ENCODE results near the gene RAPSN. TPM values are rescaled to one million over a fixed set of nuclear protein-coding genes. Genes with fewer than 3 reads are reported as not detected.

Gene RAPSN
- polyA plus RNA-seq, 1 donor from 2014 or later: not detected

GRCh38 chr11:47438721-47439120 is 10.2 kb downstream of the RAPSN start:
- Histone ChIP-seq H3K36me3 (ENCODE audit: insufficient read depth, low read length) (no peaks in the 10 kb centered on the region), H3K9me3 (ENCODE audit: low read length) (no peaks in the 10 kb centered on the region)
- TF ChIP-seq EZH2 (IDR thresholded peaks at IDR 0.05; ENCODE audit: borderline replicate concordance, insufficient read depth, low read length, poor library complexity, severe bottlenecking) (no peak), MXI1 (conservative IDR thresholded peaks at IDR 0.05; ENCODE audit: poor library complexity, severe bottlenecking) (no peak), EP300 (conservative IDR thresholded peaks at IDR 0.05; ENCODE audit: poor library complexity, severe bottlenecking) (no peak), RAD21 (conservative IDR thresholded peaks at IDR 0.05) (no peak), SMC3 (conservative IDR thresholded peaks at IDR 0.05; ENCODE audit: poor library complexity) (no peak), REST (IDR thresholded peaks at IDR 0.05; ENCODE audit: borderline replicate concordance) (no peak), TAF1 (IDR thresholded peaks at IDR 0.05; ENCODE audit: low read depth) (no peak), POLR2AphosphoS5 (IDR thresholded peaks at IDR 0.05) (no peak), CTCF (IDR thresholded peaks at IDR 0.05; ENCODE audit: poor library complexity, severe bottlenecking) (no peak)

GRCh38 chr11:47437746-47438418 is 11.1 kb downstream of the RAPSN start:
- H3K4me3 ChIP-seq (ENCODE audit: low read length): no peak overlapping the region
- H3F3A ChIP-seq (ENCODE audit: insufficient read depth, low read length, poor library complexity, severe bottlenecking): no peaks in the 10 kb centered on the region
- H3K79me2 ChIP-seq (replicated peaks; ENCODE audit: insufficient read depth, low read length): no peaks in the 10 kb centered on the region
- no peak overlapping the region for H3K9ac ChIP-seq (ENCODE audit: low read length)
- no peak overlapping the region for H2AFZ ChIP-seq (ENCODE audit: low read depth, low read length)
- H3K27me3 ChIP-seq (ENCODE audit: insufficient read depth, low read depth, low read length): no peaks in the 10 kb centered on the region
- no peak overlapping the region for H3K4me2 ChIP-seq (ENCODE audit: low read length)
- H3K36me3 ChIP-seq (ENCODE audit: insufficient read depth, low read length): no peaks in the 10 kb centered on the region
- no peak for TF ChIP-seq EP300 (conservative IDR thresholded peaks at IDR 0.05; ENCODE audit: poor library complexity, severe bottlenecking)
- TF ChIP-seq MXI1 (conservative IDR thresholded peaks at IDR 0.05; ENCODE audit: poor library complexity, severe bottlenecking): no peak
- no peak for TF ChIP-seq TAF1 (IDR thresholded peaks at IDR 0.05; ENCODE audit: low read depth)
- TF ChIP-seq POLR2AphosphoS5 (IDR thresholded peaks at IDR 0.05): no peak
- TF ChIP-seq EZH2 (IDR thresholded peaks at IDR 0.05; ENCODE audit: borderline replicate concordance, insufficient read depth, low read length, poor library complexity, severe bottlenecking): no peak
- no peak for TF ChIP-seq REST (IDR thresholded peaks at IDR 0.05; ENCODE audit: borderline replicate concordance)
- TF ChIP-seq SMC3 (conservative IDR thresholded peaks at IDR 0.05; ENCODE audit: poor library complexity): no peak
- no peaks in the 10 kb centered on the region for H3K9me2 ChIP-seq (ENCODE audit: insufficient read depth, low read length)
- no peaks in the 10 kb centered on the region for H3K9me3 ChIP-seq (ENCODE audit: low read length)
- H4K20me1 ChIP-seq (ENCODE audit: insufficient read depth): no peaks in the 10 kb centered on the region
- H3K27ac ChIP-seq (ENCODE audit: low read length): no peak overlapping the region

More at GRCh38 chr11:47438721-47439120, 10.2 kb downstream of the RAPSN start:
- Histone ChIP-seq H3K79me2 (replicated peaks; ENCODE audit: insufficient read depth, low read length) (no peaks in the 10 kb centered on the region), H3K4me2 (ENCODE audit: low read length) (no peak overlapping the region), H3K9me2 (ENCODE audit: insufficient read depth, low read length) (no peaks in the 10 kb centered on the region), H3K9ac (ENCODE audit: low read length) (no peak overlapping the region), H3K4me3 (ENCODE audit: low read length) (no peak overlapping the region), H2AFZ (ENCODE audit: low read depth, low read length) (no peak overlapping the region), H3F3A (ENCODE audit: insufficient read depth, low read length, poor library complexity, severe bottlenecking) (no peaks in the 10 kb centered on the region), H4K20me1 (ENCODE audit: insufficient read depth) (no peaks in the 10 kb centered on the region), H3K27ac (ENCODE audit: low read length) (no peak overlapping the region), H3K27me3 (ENCODE audit: insufficient read depth, low read depth, low read length) (no peaks in the 10 kb centered on the region)

Data from neural cell (in vitro differentiated cells).